ENCODE data around the gene CLDN34.

Gene CLDN34

GRCh38 chrX:9983441-9983840 is 16.3 kb downstream of the CLDN34 start:
- no peak for DNase-seq

GRCh38 chrX:9983846-9984245 is 16.7 kb downstream of the CLDN34 start:
- no peak for DNase-seq

GRCh38 chrX:9988762-9989161 is 21.6 kb downstream of the CLDN34 start:
- DNase-seq, result no peak

GRCh38 chrX:9992061-9992460 is 24.9 kb downstream of the CLDN34 start:
- DNase-seq, result no peak

GRCh38 chrX:9992724-9993123 is 25.6 kb downstream of the CLDN34 start:
- DNase-seq, result peak; percentile 17

- peak; percentile 91 for DNase-seq
Observed at GRCh38 chrX:9995855-9996339, 28.7 kb downstream of the CLDN34 start.

GRCh38 chrX:9997041-9997440 is 29.9 kb downstream of the CLDN34 start:
- DNase-seq, result no peak

- peak; percentile 73 for DNase-seq
Observed at GRCh38 chrX:9997524-9997923, 30.4 kb downstream of the CLDN34 start.

GRCh38 chrX:10001496-10001895 is 34.3 kb downstream of the CLDN34 start:
- DNase-seq, result no peak

- DNase-seq, result no peak
Observed at GRCh38 chrX:10004832-10005475, 37.8 kb downstream of the CLDN34 start.

GRCh38 chrX:10006086-10006485 is 38.9 kb downstream of the CLDN34 start:
- no peak for DNase-seq

GRCh38 chrX:10006770-10007169 is 39.6 kb downstream of the CLDN34 start:
- no peak for DNase-seq

GRCh38 chrX:10007621-10008020 is 40.5 kb downstream of the CLDN34 start:
- no peak for DNase-seq

- no peak for DNase-seq
Observed at GRCh38 chrX:10008483-10009056, 41.4 kb downstream of the CLDN34 start.

- no peak for DNase-seq
Observed at GRCh38 chrX:10009741-10010140, 42.6 kb downstream of the CLDN34 start.

- DNase-seq, result no peak
Observed at GRCh38 chrX:10010686-10011085, 43.5 kb downstream of the CLDN34 start.

- no peak for DNase-seq
Observed at GRCh38 chrX:10011261-10011931, 44.2 kb downstream of the CLDN34 start.

- no peak for DNase-seq
Observed at GRCh38 chrX:10011991-10012390, 44.8 kb downstream of the CLDN34 start.

GRCh38 chrX:10014462-10015354 is 47.5 kb downstream of the CLDN34 start:
- DNase-seq, result peak; percentile 88

- no peak for DNase-seq
Observed at GRCh38 chrX:10015355-10015722, 48.2 kb downstream of the CLDN34 start.

GRCh38 chrX:10015723-10016518 is 48.8 kb downstream of the CLDN34 start:
- no peak for DNase-seq

GRCh38 chrX:10016519-10017132 is 49.5 kb downstream of the CLDN34 start:
- DNase-seq, result no peak
